ENCODE data around the gene MAN1C1. TPM values are rescaled to one million over a fixed set of nuclear protein-coding genes. Genes with fewer than 3 reads are reported as not detected.

Gene MAN1C1
- total RNA-seq, 1 donor from 2014 or later: 5.0 TPM

GRCh38 chr1:25710583-25711347, 94.2 kb downstream of the MAN1C1 start:
- no peak overlapping the region for H3K4me3 Mint-ChIP-seq (ENCODE audit: low read depth)

GRCh38 chr1:25711555-25712298, 95.1 kb downstream of the MAN1C1 start:
- DNase-seq (ENCODE audit: low spot score): no peak
- Mint-ChIP-seq H3K4me3 (ENCODE audit: low read depth) (no peak overlapping the region), H3K9me3 (no peaks in the 10 kb centered on the region), H3K36me3 (ENCODE audit: low read depth) (no peaks in the 10 kb centered on the region), H3K4me1 (ENCODE audit: low read depth) (peaks cover 19% of the 10 kb centered on the region), H3K27me3 (ENCODE audit: low read depth) (peaks cover 17% of the 10 kb centered on the region), H3K27ac (no peak overlapping the region)
- intact Hi-C loops (cut with micrococcal nuclease): no loop called here

More at GRCh38 chr1:25710583-25711347, 94.2 kb downstream of the MAN1C1 start:
- H3K9me3 Mint-ChIP-seq: no peaks in the 10 kb centered on the region
- peaks cover 20% of the 10 kb centered on the region for H3K27me3 Mint-ChIP-seq (ENCODE audit: low read depth)
- intact Hi-C loops (cut with micrococcal nuclease): no loop called here
- DNase-seq (ENCODE audit: low spot score): no peak
- H3K4me1 Mint-ChIP-seq (ENCODE audit: low read depth): peaks cover 19% of the 10 kb centered on the region
- H3K27ac Mint-ChIP-seq: no peak overlapping the region
- no peaks in the 10 kb centered on the region for H3K36me3 Mint-ChIP-seq (ENCODE audit: low read depth)

GRCh38 chr1:25712299-25712970, 95.8 kb downstream of the MAN1C1 start:
- peaks cover 15% of the 10 kb centered on the region for H3K27me3 Mint-ChIP-seq (ENCODE audit: low read depth)
- intact Hi-C loops (cut with micrococcal nuclease): no loop called here
- H3K4me3 Mint-ChIP-seq (ENCODE audit: low read depth): no peak overlapping the region
- no peaks in the 10 kb centered on the region for H3K36me3 Mint-ChIP-seq (ENCODE audit: low read depth)
- no peak overlapping the region for H3K27ac Mint-ChIP-seq
- no peak for DNase-seq (ENCODE audit: low spot score)
- no peaks in the 10 kb centered on the region for H3K9me3 Mint-ChIP-seq
- H3K4me1 Mint-ChIP-seq (ENCODE audit: low read depth): peaks cover 19% of the 10 kb centered on the region

- no peak overlapping the region for H3K4me3 Mint-ChIP-seq (ENCODE audit: low read depth)
- intact Hi-C loops (cut with micrococcal nuclease): no loop called here
- no peak for DNase-seq (ENCODE audit: low spot score)
- peaks cover 7% of the 10 kb centered on the region for H3K9me3 Mint-ChIP-seq
- H3K27me3 Mint-ChIP-seq (ENCODE audit: low read depth): peaks cover 16% of the 10 kb centered on the region
- H3K4me1 Mint-ChIP-seq (ENCODE audit: low read depth): peaks cover 14% of the 10 kb centered on the region
- H3K36me3 Mint-ChIP-seq (ENCODE audit: low read depth): no peaks in the 10 kb centered on the region
- H3K27ac Mint-ChIP-seq: no peak overlapping the region
Observed at GRCh38 chr1:25713961-25714360, 97.4 kb downstream of the MAN1C1 start.

GRCh38 chr1:25714372-25714931, 97.9 kb downstream of the MAN1C1 start:
- peaks cover 14% of the 10 kb centered on the region for H3K4me1 Mint-ChIP-seq (ENCODE audit: low read depth)
- no peaks in the 10 kb centered on the region for H3K36me3 Mint-ChIP-seq (ENCODE audit: low read depth)
- no peak overlapping the region for H3K27ac Mint-ChIP-seq
- no peak for DNase-seq (ENCODE audit: low spot score)
- no peak overlapping the region for H3K4me3 Mint-ChIP-seq (ENCODE audit: low read depth)
- intact Hi-C loops (cut with micrococcal nuclease): no loop called here
- peaks cover 16% of the 10 kb centered on the region for H3K27me3 Mint-ChIP-seq (ENCODE audit: low read depth)
- peaks cover 7% of the 10 kb centered on the region for H3K9me3 Mint-ChIP-seq

GRCh38 chr1:25715888-25716287, 99.3 kb downstream of the MAN1C1 start:
- peaks cover 7% of the 10 kb centered on the region for H3K9me3 Mint-ChIP-seq

GRCh38 chr1:25716320-25716719, 99.7 kb downstream of the MAN1C1 start:
- Mint-ChIP-seq H3K9me3 (peaks cover 7% of the 10 kb centered on the region), H3K27ac (no peak overlapping the region), H3K4me3 (ENCODE audit: low read depth) (no peak overlapping the region), H3K4me1 (ENCODE audit: low read depth) (peaks cover 6% of the 10 kb centered on the region), H3K27me3 (ENCODE audit: low read depth) (peaks cover 23% of the 10 kb centered on the region), H3K36me3 (ENCODE audit: low read depth) (no peaks in the 10 kb centered on the region)
- intact Hi-C loops (cut with micrococcal nuclease): no loop called here
- DNase-seq (ENCODE audit: low spot score): no peak

More at GRCh38 chr1:25715888-25716287, 99.3 kb downstream of the MAN1C1 start:
- intact Hi-C loops (cut with micrococcal nuclease): no loop called here
- peaks cover 10% of the 10 kb centered on the region for H3K4me1 Mint-ChIP-seq (ENCODE audit: low read depth)
- H3K27me3 Mint-ChIP-seq (ENCODE audit: low read depth): peaks cover 21% of the 10 kb centered on the region
- no peak for DNase-seq (ENCODE audit: low spot score)
- H3K27ac Mint-ChIP-seq: no peak overlapping the region
- H3K4me3 Mint-ChIP-seq (ENCODE audit: low read depth): no peak overlapping the region
- no peaks in the 10 kb centered on the region for H3K36me3 Mint-ChIP-seq (ENCODE audit: low read depth)

GRCh38 chr1:25718732-25719131, 102.1 kb downstream of the MAN1C1 start:
- peaks cover 7% of the 10 kb centered on the region for H3K9me3 Mint-ChIP-seq
- H3K4me3 Mint-ChIP-seq (ENCODE audit: low read depth): no peak overlapping the region
- H3K36me3 Mint-ChIP-seq (ENCODE audit: low read depth): no peaks in the 10 kb centered on the region
- DNase-seq (ENCODE audit: low spot score): no peak
- intact Hi-C loops (cut with micrococcal nuclease): no loop called here
- peaks cover 43% of the 10 kb centered on the region for H3K27me3 Mint-ChIP-seq (ENCODE audit: low read depth)
- peaks cover 2% of the 10 kb centered on the region for H3K4me1 Mint-ChIP-seq (ENCODE audit: low read depth)
- no peak overlapping the region for H3K27ac Mint-ChIP-seq

- Mint-ChIP-seq H3K4me3 (ENCODE audit: low read depth) (no peak overlapping the region), H3K27me3 (ENCODE audit: low read depth) (peaks cover 48% of the 10 kb centered on the region), H3K9me3 (peaks cover 7% of the 10 kb centered on the region), H3K36me3 (ENCODE audit: low read depth) (no peaks in the 10 kb centered on the region), H3K27ac (no peak overlapping the region), H3K4me1 (ENCODE audit: low read depth) (peaks cover 2% of the 10 kb centered on the region)
- intact Hi-C loops (cut with micrococcal nuclease): no loop called here
- no peak for DNase-seq (ENCODE audit: low spot score)
Observed at GRCh38 chr1:25720624-25721023, 104.0 kb downstream of the MAN1C1 start.

GRCh38 chr1:25723250-25723880, 106.8 kb downstream of the MAN1C1 start:
- DNase-seq (ENCODE audit: low spot score): no peak
- intact Hi-C loops (cut with micrococcal nuclease): no loop called here
- Mint-ChIP-seq H3K36me3 (ENCODE audit: low read depth) (no peaks in the 10 kb centered on the region), H3K4me3 (ENCODE audit: low read depth) (no peak overlapping the region), H3K9me3 (peaks cover under 1% of the 10 kb centered on the region), H3K27me3 (ENCODE audit: low read depth) (peaks cover 62% of the 10 kb centered on the region), H3K27ac (no peak overlapping the region), H3K4me1 (ENCODE audit: low read depth) (peaks cover 2% of the 10 kb centered on the region)

- Mint-ChIP-seq H3K9me3 (no peaks in the 10 kb centered on the region), H3K36me3 (ENCODE audit: low read depth) (no peaks in the 10 kb centered on the region), H3K4me3 (ENCODE audit: low read depth) (no peak overlapping the region), H3K27ac (no peak overlapping the region), H3K27me3 (ENCODE audit: low read depth) (peaks cover 67% of the 10 kb centered on the region), H3K4me1 (ENCODE audit: low read depth) (peaks cover 2% of the 10 kb centered on the region)
- no peak for DNase-seq (ENCODE audit: low spot score)
- intact Hi-C loops (cut with micrococcal nuclease): no loop called here
Observed at GRCh38 chr1:25724201-25724600, 107.6 kb downstream of the MAN1C1 start.

GRCh38 chr1:25724966-25725365, 108.4 kb downstream of the MAN1C1 start:
- intact Hi-C loops (cut with micrococcal nuclease): no loop called here
- Mint-ChIP-seq H3K9me3 (no peaks in the 10 kb centered on the region), H3K4me3 (ENCODE audit: low read depth) (no peak overlapping the region), H3K27me3 (ENCODE audit: low read depth) (peaks cover 71% of the 10 kb centered on the region), H3K4me1 (ENCODE audit: low read depth) (peaks cover 2% of the 10 kb centered on the region), H3K27ac (no peak overlapping the region), H3K36me3 (ENCODE audit: low read depth) (no peaks in the 10 kb centered on the region)
- no peak for DNase-seq (ENCODE audit: low spot score)
